ENCODE data around the gene STPG4.

DNA sequence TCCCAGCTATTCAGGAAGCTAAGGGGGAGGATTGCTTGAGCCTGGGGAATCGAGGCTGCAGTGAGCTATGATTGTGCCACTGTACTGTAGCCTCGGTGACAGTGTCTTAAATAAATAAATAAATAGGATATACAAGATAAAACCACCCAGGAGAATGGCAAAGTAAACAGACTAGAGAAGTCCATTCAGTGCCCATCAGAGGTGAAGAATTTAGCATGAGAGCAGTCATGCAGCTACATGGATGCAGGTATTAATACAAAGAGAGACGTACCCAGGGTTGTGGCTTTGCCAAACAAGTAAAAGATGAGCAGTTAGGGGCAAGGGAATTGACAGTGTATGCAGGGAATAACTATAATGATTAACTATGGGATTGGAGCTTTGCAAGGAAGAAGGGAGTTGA lies 8.1 kb downstream of the STPG4 start:
- TF ChIP-seq POLR2AphosphoS5 (IDR thresholded peaks at IDR 0.05) (no peak), POLR2A (IDR thresholded peaks at IDR 0.05) (no peak)
- TF ChIP-seq, protein P1, sequence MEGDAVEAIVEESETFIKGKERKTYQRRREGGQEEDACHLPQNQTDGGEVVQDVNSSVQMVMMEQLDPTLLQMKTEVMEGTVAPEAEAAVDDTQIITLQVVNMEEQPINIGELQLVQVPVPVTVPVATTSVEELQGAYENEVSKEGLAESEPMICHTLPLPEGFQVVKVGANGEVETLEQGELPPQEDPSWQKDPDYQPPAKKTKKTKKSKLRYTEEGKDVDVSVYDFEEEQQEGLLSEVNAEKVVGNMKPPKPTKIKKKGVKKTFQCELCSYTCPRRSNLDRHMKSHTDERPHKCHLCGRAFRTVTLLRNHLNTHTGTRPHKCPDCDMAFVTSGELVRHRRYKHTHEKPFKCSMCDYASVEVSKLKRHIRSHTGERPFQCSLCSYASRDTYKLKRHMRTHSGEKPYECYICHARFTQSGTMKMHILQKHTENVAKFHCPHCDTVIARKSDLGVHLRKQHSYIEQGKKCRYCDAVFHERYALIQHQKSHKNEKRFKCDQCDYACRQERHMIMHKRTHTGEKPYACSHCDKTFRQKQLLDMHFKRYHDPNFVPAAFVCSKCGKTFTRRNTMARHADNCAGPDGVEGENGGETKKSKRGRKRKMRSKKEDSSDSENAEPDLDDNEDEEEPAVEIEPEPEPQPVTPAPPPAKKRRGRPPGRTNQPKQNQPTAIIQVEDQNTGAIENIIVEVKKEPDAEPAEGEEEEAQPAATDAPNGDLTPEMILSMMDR (IDR thresholded peaks at IDR 0.05), result no peak

Measured in prostate gland (tissue), 2 donors.